H1 (cell line): ENCODE data around the gene TUBGCP6. TPM values are rescaled to one million over a fixed set of nuclear protein-coding genes. Genes with fewer than 3 reads are reported as not detected.

ENCODE experiments used
- CBX8 ChIP-seq: fragments of 300-800, 300-1000 bp; sonication (generic); IDR thresholded peaks from 2 replicates; pipeline ENCODE4 v1.7.1; 2016; ENCODE audit warnings: low read depth, low read length, borderline replicate concordance
- CEBPB ChIP-seq: IDR thresholded peaks from 2 replicates; pipeline ENCODE4 v1.6.1; 2012; ENCODE audit warnings: low read depth, low read length
- GABPA ChIP-seq: IDR thresholded peaks from 2 replicates; pipeline ENCODE4 v1.6.1; 2011; ENCODE audit warnings: mild to moderate bottlenecking, low read length, moderate library complexity, borderline replicate concordance; ENCODE audit not compliant: insufficient read depth
- GTF2F1 ChIP-seq: IDR thresholded peaks from 2 replicates; pipeline ENCODE4 v1.6.1; 2012; ENCODE audit warnings: low read depth, low read length, improper control_type of control experiment, borderline replicate concordance
- HDAC2 ChIP-seq, 2 experiments: fragments of 300-600 bp in 1 of 2; sonication (generic) in 1 of 2; IDR thresholded peaks; 2 replicates each; pipeline ENCODE4 v1.6.1; 2011 to 2012; ENCODE audit warnings: low read depth in 2 of 2, low read length in 2 of 2, mild to moderate bottlenecking in 2 of 2, moderate library complexity in 2 of 2, borderline replicate concordance in 1 of 2, inconsistent platforms in 1 of 2
- KDM4A ChIP-seq: IDR thresholded peaks from one replicate; pipeline ENCODE4 v1.7.1; 2012; ENCODE audit warnings: low read depth, mild to moderate bottlenecking, moderate library complexity, low read length, inconsistent platforms; ENCODE audit not compliant: severe bottlenecking
- KDM5A ChIP-seq: fragments of 200-600 bp; IDR thresholded peaks from 2 replicates; pipeline ENCODE4 v1.7.1; 2012; ENCODE audit warnings: mild to moderate bottlenecking, low read length, inconsistent platforms, mixed read lengths
- RAD21 ChIP-seq, 2 experiments: IDR thresholded peaks in 1 of 2; conservative IDR thresholded peaks in 1 of 2; 2 replicates each; pipeline ENCODE4 v1.6.1; 2011; ENCODE audit warnings: low read depth in 2 of 2, low read length in 2 of 2, improper control_type of control experiment in 1 of 2, inconsistent platforms in 1 of 2, mild to moderate bottlenecking in 1 of 2, moderate library complexity in 1 of 2
- TAF7 ChIP-seq: optimal IDR thresholded peaks from 2 replicates; pipeline ENCODE3; 2011; ENCODE audit warnings: low read depth, mild to moderate bottlenecking, inconsistent platforms, low read length, moderate library complexity, borderline replicate concordance
- YY1 ChIP-seq: IDR thresholded peaks from 2 replicates; pipeline ENCODE4 v1.6.1; 2011; ENCODE audit warnings: low read depth, mild to moderate bottlenecking, low read length
- ZNF274 ChIP-seq: IDR thresholded peaks from 2 replicates; pipeline ENCODE4 v1.7.0; 2012; ENCODE audit warnings: low read length, borderline replicate concordance; ENCODE audit errors: extremely low read depth
- polyA plus RNA-seq, 7 experiments: library from polyadenylated mRNA; depleted of rRNA in 3 of 7; stranded (reverse) in 5 of 7; unstranded in 2 of 7; fragments of >200 nt in 5 of 7; fragments of 200-250 nt in 2 of 7; gene quantifications; 1 replicate in 5 of 7; 2 replicates in 1 of 7; 4 replicates in 1 of 7; pipeline versions ENCODE4 v1.2.1 to v1.2.3, GENCODE V29; 2011 to 2013; ENCODE audit warnings: missing spikeins in 2 of 7, mixed read lengths in 2 of 7
- total RNA-seq: library from RNA; stranded (reverse); fragmentation: NEBNext Ultra II Directional; extraction: Animal tissue kit (Norgen Biotek cat#: 25700); gene quantifications from 2 replicates; pipeline ENCODE4 v1.2.1, GENCODE V29; 2021
- TF ChIP-seq, protein P1 (sequence below): IDR thresholded peaks from 2 replicates; pipeline ENCODE4 v1.6.1; 2012; ENCODE audit warnings: inconsistent platforms

Gene TUBGCP6
- total and polyA plus RNA-seq, 2 of the 8 experiments (the other 6 are each of a cell fraction or from before 2014, with no cell fraction given) = 24.2 to 24.7 TPM

DNA sequence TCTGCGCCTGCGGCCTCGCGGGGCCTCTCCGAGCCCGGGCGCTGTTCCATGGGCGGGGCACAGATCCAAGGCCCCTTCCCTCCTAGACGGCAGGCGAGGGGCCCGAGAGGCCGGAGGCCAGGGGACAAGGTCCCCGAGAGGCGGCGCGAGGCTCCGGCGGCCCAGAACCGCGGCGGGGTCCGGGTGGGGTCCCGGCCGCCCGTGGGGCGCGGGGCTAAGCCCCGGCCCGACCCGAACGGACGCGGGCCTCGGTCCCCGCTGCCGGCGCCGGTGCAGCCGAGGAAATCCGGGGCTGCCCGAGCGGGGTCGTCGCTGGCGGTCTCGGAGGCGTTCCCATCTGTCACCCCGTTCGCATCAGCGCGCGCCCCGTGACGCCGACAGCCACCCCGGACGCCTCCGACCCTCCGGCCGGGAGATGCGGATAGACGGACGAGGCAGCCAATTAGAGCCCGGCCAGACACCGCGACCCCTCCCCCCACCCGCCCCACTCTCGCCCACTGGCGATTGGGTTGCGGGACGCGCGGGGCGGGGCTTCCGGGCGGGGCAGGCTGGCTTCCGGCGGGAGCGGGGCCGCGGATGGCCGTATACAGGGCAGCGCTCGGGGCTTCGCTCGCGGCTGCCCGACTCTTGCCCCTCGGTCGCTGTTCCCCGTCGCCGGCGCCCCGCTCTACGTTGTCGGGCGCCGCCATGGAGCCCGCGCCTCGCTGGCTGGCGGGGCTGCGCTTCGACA lies 44.2 kb downstream of the TUBGCP6 start, which contains the start of gene SELENOO (continued):
- TF ChIP-seq KDM5A (no peak), YY1 (peak; percentile 18; the same call in 1 of the 2 replicates), CBX8 (no peak), KDM4A (peak; percentile 78), TAF7 (no peak), ZNF274 (no peak), GABPA (peak; percentile 76), GTF2F1 (no peak), RAD21 (IDR thresholded peaks at IDR 0.05 in 1 of 2, conservative IDR thresholded peaks at IDR 0.05 in 1 of 2; ENCODE audit: low read depth in 2 of 2, low read length in 2 of 2) (no peak), HDAC2 (IDR thresholded peaks at IDR 0.05; ENCODE audit: borderline replicate concordance in 1 of 2, low read depth in 2 of 2, low read length in 2 of 2) (no peak), CEBPB (no peak)
- TF ChIP-seq, protein P1, sequence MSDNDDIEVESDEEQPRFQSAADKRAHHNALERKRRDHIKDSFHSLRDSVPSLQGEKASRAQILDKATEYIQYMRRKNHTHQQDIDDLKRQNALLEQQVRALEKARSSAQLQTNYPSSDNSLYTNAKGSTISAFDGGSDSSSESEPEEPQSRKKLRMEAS = no peak
